CD4-positive, alpha-beta T cell treated with Interferon alpha-2 for 1 hour (primary cell): ENCODE data around the gene TPM2.
A peak's percentile ranks its signal among the peaks of the same experiment; 100 is the strongest.

Source experiments
- DNase-seq, 2 donors: peaks; one replicate each; pipeline ENCODE4 v3.0.0-alpha.2; 2020 to 2022

TPM2 gene

GRCh38 chr9:35689542-35690293 is at the start of gene TPM2:
TPM2 (minus strand) TSS chr9:35689925; CDS start chr9:35689817, 108 bp downstream.
- DNase-seq: no peak

- DNase-seq: no peak
Observed at GRCh38 chr9:35738924-35739323, 49.2 kb upstream of the TPM2 start.

- DNase-seq: no peak
Observed at GRCh38 chr9:35738186-35738585, 48.5 kb upstream of the TPM2 start.

- DNase-seq: no peak
Observed at GRCh38 chr9:35737143-35737542, 47.4 kb upstream of the TPM2 start.

GRCh38 chr9:35736201-35736633 is 46.5 kb upstream of the TPM2 start:
- peak; percentile 74 to 83 for DNase-seq

- no peak for DNase-seq
Observed at GRCh38 chr9:35734096-35734495, 44.4 kb upstream of the TPM2 start.

GRCh38 chr9:35732800-35733541 is 43.2 kb upstream of the TPM2 start:
- peak in 1 of 2 donors; percentile 44 for DNase-seq

- DNase-seq: peak; percentile 98
Observed at GRCh38 chr9:35732185-35732799, 42.6 kb upstream of the TPM2 start, which contains the start of the genes CREB3 and TLN1. CREB3 (plus strand) TSS chr9:35732666; CDS start chr9:35732773, 107 bp downstream. TLN1 (minus strand) TSS chr9:35732195; CDS start chr9:35725694, 6,501 bp downstream.

- no peak for DNase-seq
Observed at GRCh38 chr9:35731415-35732184, 41.9 kb upstream of the TPM2 start.

- no peak for DNase-seq
Observed at GRCh38 chr9:35730486-35730854, 40.7 kb upstream of the TPM2 start.

- DNase-seq: peak; percentile 54 to 60
Observed at GRCh38 chr9:35729700-35730485, 40.2 kb upstream of the TPM2 start.

- no peak for DNase-seq
Observed at GRCh38 chr9:35729101-35729500, 39.4 kb upstream of the TPM2 start.

GRCh38 chr9:35728041-35728971 is 38.6 kb upstream of the TPM2 start:
- DNase-seq: peak; percentile 43 to 50

- DNase-seq: no peak
Observed at GRCh38 chr9:35727676-35728040, 37.9 kb upstream of the TPM2 start.

GRCh38 chr9:35726931-35727330 is 37.2 kb upstream of the TPM2 start:
- peak; percentile 39 to 58 for DNase-seq

- no peak for DNase-seq
Observed at GRCh38 chr9:35725362-35725761, 35.6 kb upstream of the TPM2 start.

GRCh38 chr9:35723908-35724307 is 34.2 kb upstream of the TPM2 start:
- no peak for DNase-seq

- no peak for DNase-seq
Observed at GRCh38 chr9:35723426-35723825, 33.7 kb upstream of the TPM2 start.

- no peak for DNase-seq
Observed at GRCh38 chr9:35719546-35719945, 29.8 kb upstream of the TPM2 start.

GRCh38 chr9:35718721-35719511 is 29.2 kb upstream of the TPM2 start:
- peak in 1 of 2 donors; percentile 47 for DNase-seq
